ENCODE data around the gene MYO7B. TPM values are rescaled to one million over a fixed set of nuclear protein-coding genes. Genes with fewer than 3 reads are reported as not detected.

MYO7B gene
- total RNA-seq, 1 donor from 2014 or later, result 0.44 TPM

DNA sequence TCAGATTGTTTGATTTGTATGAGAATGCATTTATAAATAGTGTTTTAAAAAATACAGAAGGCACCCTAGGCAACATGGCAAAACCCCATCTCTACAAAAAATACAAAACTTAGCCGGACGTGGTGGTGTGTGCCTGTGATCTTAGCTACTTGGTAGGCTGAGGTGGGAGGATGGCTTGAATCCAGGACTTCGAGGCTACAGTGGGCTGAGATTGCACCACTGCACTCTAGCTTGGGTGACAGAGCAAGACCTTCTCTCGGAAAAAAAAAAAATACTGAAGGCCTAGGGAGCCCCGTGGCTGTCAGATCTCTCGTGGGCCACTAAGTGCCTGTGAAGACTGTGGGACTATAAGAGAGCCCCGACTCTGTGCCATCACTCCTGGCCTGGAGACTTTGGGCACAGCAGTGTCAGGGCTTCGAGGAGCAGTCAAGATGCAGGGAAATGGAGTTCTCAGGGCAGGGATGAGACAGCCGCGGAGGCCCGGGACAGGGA is 40.5 kb downstream of the MYO7B start:
- intact Hi-C loops (cut with micrococcal nuclease), result no loop called here
- H3K27ac ChIP-seq (replicated peaks), result peak overlapping the region; percentile 56
- no peak for DNase-seq
- no peaks in the 10 kb centered on the region for H3K27me3 ChIP-seq (ENCODE audit: low read depth)
- H3K36me3 ChIP-seq, result no peaks in the 10 kb centered on the region
- H3K4me3 ChIP-seq, result peak overlapping the region; percentile 17
- no peaks in the 10 kb centered on the region for H3K9me3 ChIP-seq (replicated peaks)
- H3K4me1 ChIP-seq, result peaks cover 16% of the 10 kb centered on the region
- TF ChIP-seq, protein P1, sequence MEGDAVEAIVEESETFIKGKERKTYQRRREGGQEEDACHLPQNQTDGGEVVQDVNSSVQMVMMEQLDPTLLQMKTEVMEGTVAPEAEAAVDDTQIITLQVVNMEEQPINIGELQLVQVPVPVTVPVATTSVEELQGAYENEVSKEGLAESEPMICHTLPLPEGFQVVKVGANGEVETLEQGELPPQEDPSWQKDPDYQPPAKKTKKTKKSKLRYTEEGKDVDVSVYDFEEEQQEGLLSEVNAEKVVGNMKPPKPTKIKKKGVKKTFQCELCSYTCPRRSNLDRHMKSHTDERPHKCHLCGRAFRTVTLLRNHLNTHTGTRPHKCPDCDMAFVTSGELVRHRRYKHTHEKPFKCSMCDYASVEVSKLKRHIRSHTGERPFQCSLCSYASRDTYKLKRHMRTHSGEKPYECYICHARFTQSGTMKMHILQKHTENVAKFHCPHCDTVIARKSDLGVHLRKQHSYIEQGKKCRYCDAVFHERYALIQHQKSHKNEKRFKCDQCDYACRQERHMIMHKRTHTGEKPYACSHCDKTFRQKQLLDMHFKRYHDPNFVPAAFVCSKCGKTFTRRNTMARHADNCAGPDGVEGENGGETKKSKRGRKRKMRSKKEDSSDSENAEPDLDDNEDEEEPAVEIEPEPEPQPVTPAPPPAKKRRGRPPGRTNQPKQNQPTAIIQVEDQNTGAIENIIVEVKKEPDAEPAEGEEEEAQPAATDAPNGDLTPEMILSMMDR (IDR thresholded peaks at IDR 0.05; ENCODE audit: borderline replicate concordance), result no peak

DNA sequence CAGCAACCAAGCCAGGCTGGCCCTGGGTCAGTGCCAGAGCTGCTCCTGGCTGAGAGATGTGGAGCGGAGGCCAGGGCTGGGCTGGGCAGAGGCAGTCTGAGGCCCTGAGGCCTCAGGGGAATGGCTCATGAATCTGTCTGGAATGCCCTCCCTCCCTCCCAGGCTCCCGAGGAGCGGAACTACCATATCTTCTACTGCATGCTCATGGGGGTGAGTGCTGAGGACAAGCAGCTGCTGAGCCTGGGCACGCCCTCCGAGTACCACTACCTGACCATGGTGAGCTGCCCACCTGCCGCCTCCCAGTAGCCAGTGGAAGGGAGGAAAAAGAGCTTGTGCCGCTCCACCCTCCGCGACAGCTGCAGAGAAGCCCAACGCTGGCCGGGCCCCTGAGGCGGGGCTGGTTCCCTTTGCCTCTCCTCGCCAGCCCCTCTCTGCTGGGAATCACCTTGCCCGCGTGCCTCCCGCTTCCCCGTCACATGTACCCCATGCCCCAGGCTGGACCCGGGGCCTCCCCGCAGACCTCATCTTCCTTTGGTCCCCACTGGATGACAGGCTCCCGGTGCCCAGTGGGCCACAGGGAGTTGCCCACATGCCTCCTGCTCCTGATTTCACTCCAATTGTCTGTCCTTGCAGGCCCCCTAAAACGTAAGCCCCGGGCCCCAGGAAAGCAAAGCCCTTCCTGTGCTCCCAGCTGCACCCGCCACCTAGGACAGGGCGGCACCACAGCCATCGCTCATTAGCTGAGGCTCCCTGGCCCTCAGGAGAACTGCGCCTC is 41.1 kb downstream of the MYO7B start:
- DNase-seq, result peak; percentile 83
- Histone ChIP-seq H3K4me1 (peaks cover 16% of the 10 kb centered on the region), H3K36me3 (no peaks in the 10 kb centered on the region), H3K9me3 (replicated peaks) (no peaks in the 10 kb centered on the region), H3K27me3 (ENCODE audit: low read depth) (no peaks in the 10 kb centered on the region), H3K27ac (replicated peaks) (peak overlapping the region; percentile 56), H3K4me3 (peak overlapping the region; percentile 17)
- intact Hi-C loops (cut with micrococcal nuclease), result no loop called here
- TF ChIP-seq, protein P1 (IDR thresholded peaks at IDR 0.05; ENCODE audit: borderline replicate concordance), result no peak

DNA sequence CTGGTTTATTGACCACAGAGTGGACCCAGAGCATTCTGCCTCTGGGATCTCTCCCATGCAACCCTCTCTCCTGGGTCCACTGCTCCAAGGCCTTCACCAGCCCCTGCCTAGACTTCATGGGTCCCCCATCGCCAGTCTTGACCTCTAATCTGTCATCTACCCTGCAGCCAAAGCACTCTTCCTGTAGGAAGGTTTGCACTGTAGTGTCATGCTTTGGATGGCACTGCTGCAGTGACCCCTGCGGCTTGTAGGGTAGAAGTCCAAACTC is 41.7 kb downstream of the MYO7B start:
- Histone ChIP-seq H3K4me3 (no peak overlapping the region), H3K36me3 (no peaks in the 10 kb centered on the region), H3K4me1 (peaks cover 16% of the 10 kb centered on the region), H3K27ac (replicated peaks) (no peak overlapping the region), H3K27me3 (ENCODE audit: low read depth) (no peaks in the 10 kb centered on the region), H3K9me3 (replicated peaks) (no peaks in the 10 kb centered on the region)
- intact Hi-C loops (cut with micrococcal nuclease), result no loop called here
- TF ChIP-seq, protein P1 (IDR thresholded peaks at IDR 0.05; ENCODE audit: borderline replicate concordance), result no peak
- no peak for DNase-seq

DNA sequence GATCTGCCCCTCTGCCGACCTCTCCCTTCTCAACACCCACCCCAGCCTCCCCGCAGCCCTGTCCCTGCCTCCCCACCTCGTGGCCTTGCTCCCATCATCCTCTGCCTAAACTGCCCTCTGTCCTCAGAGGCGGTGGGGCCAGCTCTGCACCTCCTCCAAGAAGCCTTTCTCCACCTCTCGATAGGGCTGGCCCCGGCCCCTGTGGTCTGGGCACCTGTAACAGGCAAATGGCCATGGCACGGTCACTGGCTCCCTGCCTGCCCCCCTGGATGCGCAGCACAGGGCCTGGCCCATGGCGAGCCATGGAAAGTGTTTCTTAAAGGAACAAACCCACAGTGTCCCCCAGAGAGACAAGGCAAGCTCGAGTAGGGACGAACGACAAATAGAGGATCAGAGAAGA is 42.0 kb downstream of the MYO7B start:
- intact Hi-C loops (cut with micrococcal nuclease), result no loop called here
- no peak for DNase-seq

DNA sequence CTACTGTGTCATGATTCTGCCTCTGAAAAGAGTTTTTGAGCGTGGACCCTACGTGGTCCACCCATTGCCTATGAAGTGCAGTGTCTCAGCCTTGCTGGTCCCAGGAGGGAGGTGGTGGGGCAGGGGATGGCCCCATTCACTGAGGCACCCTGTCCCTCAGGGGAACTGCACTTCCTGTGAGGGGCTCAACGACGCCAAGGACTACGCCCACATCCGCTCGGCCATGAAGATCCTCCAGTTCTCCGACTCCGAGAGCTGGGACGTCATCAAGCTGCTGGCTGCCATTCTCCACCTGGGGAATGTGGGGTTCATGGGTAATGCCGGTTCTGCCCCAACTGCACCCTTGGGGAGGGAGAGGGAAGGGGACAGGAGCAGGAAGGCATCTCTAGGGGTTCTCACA is 42.5 kb downstream of the MYO7B start:
- TF ChIP-seq, protein P1 (IDR thresholded peaks at IDR 0.05; ENCODE audit: borderline replicate concordance), result no peak
- DNase-seq, result no peak
- no peaks in the 10 kb centered on the region for H3K36me3 ChIP-seq
- no peak overlapping the region for H3K27ac ChIP-seq (replicated peaks)
- H3K27me3 ChIP-seq (ENCODE audit: low read depth), result no peaks in the 10 kb centered on the region
- intact Hi-C loops (cut with micrococcal nuclease), result no loop called here
- peaks cover 16% of the 10 kb centered on the region for H3K4me1 ChIP-seq
- H3K9me3 ChIP-seq (replicated peaks), result no peaks in the 10 kb centered on the region
- H3K4me3 ChIP-seq, result no peak overlapping the region

More for the DNA sequence above, 42.0 kb downstream of the MYO7B start:
- Histone ChIP-seq H3K27me3 (ENCODE audit: low read depth) (no peaks in the 10 kb centered on the region), H3K36me3 (no peaks in the 10 kb centered on the region), H3K9me3 (replicated peaks) (no peaks in the 10 kb centered on the region), H3K4me1 (peaks cover 16% of the 10 kb centered on the region), H3K4me3 (no peak overlapping the region), H3K27ac (replicated peaks) (no peak overlapping the region)
- TF ChIP-seq, protein P1 (IDR thresholded peaks at IDR 0.05; ENCODE audit: borderline replicate concordance), result no peak
